NCI-H345 (cell line): ENCODE results near the gene BCL7B.
A peak's percentile ranks its signal among the peaks of the same experiment; 100 is the strongest.
"Not testable (repeated sequence)": the region's sequence is repeated elsewhere in the genome, so short reads cannot be mapped to it uniquely, and the experiment has no call there.

Experiments
- DNase-seq: peaks from one replicate; lab custom pipeline; 2025; lab: John Stamatoyannopoulos, UW

BCL7B gene

DNA sequence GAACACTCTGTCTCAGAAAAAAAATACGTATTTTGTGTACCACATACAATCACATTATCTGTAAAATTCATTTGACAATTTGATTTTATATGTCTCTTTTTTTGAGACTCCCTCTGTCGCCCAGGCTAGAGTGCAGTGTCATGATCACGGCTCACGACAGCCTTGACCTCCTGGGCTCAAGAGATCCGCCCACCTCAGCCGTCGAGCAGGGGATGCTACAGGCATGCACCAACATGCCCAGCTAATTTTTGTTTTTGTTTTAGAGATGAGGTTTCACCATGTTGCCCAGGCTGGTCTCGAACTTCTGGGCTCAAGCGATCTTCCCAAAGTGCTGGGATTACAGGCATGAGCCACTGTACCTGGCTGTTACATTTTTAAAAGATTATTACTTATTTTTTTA, 23.7 kb downstream of the BCL7B start:
- no peak for DNase-seq

GRCh38 chr7:73532224-73532623, 25.3 kb downstream of the BCL7B start:
- no peak for DNase-seq

GRCh38 chr7:73530800-73531199, 26.7 kb downstream of the BCL7B start:
- DNase-seq = no peak

GRCh38 chr7:73526896-73527821, 30.3 kb downstream of the BCL7B start:
- DNase-seq = no peak

- not testable (repeated sequence) for DNase-seq
Measured at GRCh38 chr7:73526158-73526494, 31.4 kb downstream of the BCL7B start.

DNA sequence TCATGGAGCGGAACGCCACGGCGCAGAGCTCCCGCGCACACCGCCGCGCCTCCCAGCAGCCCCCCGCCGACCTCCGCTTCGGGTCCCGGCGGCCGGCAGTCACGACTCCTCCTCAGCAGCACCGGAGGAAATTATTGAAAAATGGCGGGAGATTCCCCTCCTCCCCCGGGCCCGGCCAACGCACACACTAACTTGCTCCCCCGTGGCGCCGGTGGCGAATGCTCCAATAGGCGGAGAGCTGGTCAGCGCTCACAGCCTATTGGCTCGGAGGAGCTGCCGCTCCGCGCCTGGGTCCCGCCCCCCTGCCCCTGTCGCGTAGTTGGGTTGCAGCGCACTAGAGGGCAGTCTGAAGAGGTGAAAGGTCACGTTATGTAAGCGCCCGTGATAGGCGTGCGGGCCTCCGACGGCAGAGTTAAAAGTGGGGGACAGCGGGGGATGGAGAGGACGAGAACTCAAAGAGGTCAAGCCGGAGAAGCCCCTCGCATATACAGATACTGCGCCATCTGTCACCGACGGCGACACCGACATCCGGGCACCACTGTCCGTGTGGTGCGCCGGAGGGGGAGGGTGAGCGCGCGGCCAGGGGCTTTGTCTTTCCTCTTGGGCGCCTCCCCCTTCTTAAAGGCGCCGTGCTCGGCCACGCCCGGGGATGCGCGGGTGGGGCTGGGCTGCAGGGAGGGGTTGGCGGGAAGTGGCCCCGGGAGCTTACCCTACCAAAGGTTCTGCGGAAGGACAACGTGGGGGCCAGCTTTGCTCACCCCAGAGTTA, 35.2 kb downstream of the BCL7B start, which contains the start of gene BAZ1B:
BAZ1B (minus strand) TSS at position 189 of the 768 bp plus-strand sequence. CDS start 360 bp downstream, outside the sequence.
- DNase-seq = peak; percentile 99

GRCh38 chr7:73521636-73522104, 35.8 kb downstream of the BCL7B start:
- peak; percentile 78 for DNase-seq

- DNase-seq = no peak
Measured at GRCh38 chr7:73520673-73521635, 36.5 kb downstream of the BCL7B start.

GRCh38 chr7:73519867-73520672, 37.4 kb downstream of the BCL7B start:
- no peak for DNase-seq

- no peak for DNase-seq
Measured at GRCh38 chr7:73518470-73518869, 39.0 kb downstream of the BCL7B start.

- DNase-seq = no peak
Measured at GRCh38 chr7:73517241-73517995, 40.1 kb downstream of the BCL7B start.

DNA sequence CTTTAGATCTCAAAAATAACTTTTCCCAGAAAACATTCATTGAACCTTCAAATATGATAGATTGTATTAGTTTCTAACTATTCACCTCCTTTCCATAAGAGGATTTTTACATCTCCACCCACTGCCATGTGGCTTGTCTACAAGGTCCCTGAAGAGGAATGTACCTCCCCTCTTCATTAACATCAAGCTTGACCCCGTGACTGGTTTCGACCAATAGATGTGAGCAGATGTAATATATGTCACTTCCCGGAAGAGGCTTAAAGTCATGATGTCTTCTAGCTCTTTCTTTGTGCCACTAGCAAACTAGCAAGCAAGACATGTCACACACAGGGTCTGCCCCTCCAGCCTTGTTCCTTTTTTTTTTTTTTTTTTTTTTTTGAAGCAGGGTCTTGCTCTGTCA, 42.3 kb downstream of the BCL7B start:
- no peak for DNase-seq

DNA sequence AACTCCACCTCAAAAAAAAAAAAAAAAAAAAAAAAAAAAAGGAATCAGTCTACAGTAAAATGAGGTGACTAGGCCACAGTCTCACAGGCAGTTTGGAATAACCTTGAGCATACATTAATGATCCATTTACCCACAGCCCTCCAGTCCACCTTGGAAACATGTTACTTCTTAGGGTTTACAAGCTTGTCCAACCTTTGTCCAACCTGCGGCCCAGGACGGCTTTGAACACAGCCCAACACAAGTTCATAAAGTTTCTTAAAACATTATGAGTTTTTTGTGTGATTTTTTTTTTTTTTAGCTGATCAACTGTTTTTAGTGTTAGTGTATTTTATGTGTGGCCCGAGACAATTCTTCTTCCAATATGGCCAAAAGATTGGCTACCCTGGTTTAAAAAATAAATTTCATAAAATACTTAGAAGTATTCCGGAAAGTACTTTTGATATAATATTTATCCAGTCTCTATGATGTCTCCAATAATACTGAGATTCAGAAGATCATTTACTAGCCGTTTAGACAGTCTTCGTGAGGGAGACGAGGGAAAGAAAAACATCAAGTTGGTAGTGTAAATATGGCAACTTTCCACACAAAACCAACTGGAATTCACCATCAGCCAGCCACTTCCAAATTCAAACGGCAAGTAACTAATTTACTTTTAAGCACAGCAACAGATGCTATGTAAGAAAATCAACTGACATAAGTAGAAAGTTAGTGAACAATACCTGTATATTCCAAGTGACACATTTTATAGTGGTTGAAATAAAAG, 45.3 kb downstream of the BCL7B start:
- no peak for DNase-seq

- no peak for DNase-seq
Measured at GRCh38 chr7:73509463-73509862, 48.0 kb downstream of the BCL7B start.

- no peak for DNase-seq
Measured at GRCh38 chr7:73507556-73507955, 49.9 kb downstream of the BCL7B start.

DNA sequence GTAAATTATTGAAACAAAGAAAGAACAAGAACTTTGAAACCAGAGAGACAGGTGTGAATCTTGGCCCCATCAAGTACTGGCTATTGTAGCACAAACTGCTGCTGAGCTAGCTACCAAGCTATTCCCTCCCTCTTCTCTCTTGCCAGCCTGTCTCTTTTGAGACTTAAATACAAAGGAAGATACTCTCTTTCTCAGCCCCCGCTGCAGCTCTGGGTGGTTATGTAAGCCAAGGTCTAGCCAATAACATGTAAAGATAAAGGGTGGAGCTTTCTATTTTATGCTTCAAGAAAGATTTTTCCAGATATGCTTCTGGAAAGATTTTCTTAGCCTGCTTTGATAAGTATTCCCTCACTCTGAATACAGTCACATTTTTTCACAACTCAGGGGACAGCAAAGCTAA, 52.6 kb downstream of the BCL7B start:
- no peak for DNase-seq

GRCh38 chr7:73504017-73504416, 53.5 kb downstream of the BCL7B start:
- DNase-seq = no peak

DNA sequence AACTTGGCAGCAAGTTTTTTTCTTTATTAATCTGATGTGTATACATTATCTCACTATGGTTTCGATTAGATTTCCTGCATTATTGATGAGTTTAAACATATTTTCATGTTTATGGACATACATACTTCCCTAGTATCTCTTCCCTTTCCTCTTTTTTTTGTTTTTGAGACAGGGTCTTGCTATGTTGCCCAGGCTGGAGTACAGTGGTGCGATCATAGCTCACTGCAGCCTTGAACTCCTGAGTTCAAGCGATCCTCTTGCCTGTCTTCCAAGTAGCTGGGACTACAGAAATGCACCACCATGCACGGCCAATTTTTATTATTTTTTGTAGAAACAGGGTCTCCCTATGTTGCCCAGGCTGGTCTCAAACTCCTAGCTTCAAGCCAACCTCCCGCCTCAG, 54.3 kb downstream of the BCL7B start:
- no peak for DNase-seq

- DNase-seq = no peak
Measured at GRCh38 chr7:73496626-73497025, 60.9 kb downstream of the BCL7B start.
